Measurements from ENCODE around the gene SRCAP. TPM values are rescaled to one million over a fixed set of nuclear protein-coding genes. Genes with fewer than 3 reads are reported as not detected.
"Not testable (repeated sequence)": the region's sequence is repeated elsewhere in the genome, so short reads cannot be mapped to it uniquely, and the experiment has no call there.

The SRCAP gene
- total RNA-seq, 1 experiment from 2014 or later: 7.4 TPM

GRCh38 chr16:30669903-30670824 is 28.8 kb upstream of the SRCAP start:
- Histone ChIP-seq H3K4me3 (ENCODE audit: insufficient read depth, low read depth, low read length) (no peak overlapping the region), H3K36me3 (replicated peaks; ENCODE audit: control insufficient read depth, insufficient read depth, low read length) (no peaks in the 10 kb centered on the region), H3K27me3 (ENCODE audit: control insufficient read depth, insufficient read depth, low read length) (peaks cover 82% of the 10 kb centered on the region)
- peak; percentile 56 for DNase-seq

DNA sequence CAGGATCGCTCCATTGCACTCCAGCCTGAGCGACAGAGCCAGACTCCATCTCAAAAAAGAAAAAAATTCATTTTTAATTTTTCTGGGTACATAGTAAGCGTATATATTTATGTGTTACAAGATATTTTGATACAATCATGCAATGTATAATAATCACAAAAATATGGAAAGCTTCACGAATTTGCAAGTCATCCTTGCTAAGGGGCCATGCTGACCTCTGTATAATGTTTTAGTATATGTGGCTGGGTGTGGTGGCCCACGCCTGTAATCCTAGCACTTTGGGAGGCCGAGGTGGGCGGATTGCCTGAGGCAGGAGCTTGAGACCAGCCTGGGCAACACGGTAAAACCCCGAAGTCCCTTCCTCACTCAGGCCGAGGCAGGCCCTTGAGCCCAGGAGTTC is 23.8 kb upstream of the SRCAP start:
- Histone ChIP-seq H3K27me3 (ENCODE audit: control insufficient read depth, insufficient read depth, low read length) (peaks cover 85% of the 10 kb centered on the region), H3K36me3 (replicated peaks; ENCODE audit: control insufficient read depth, insufficient read depth, low read length) (no peaks in the 10 kb centered on the region)

GRCh38 chr16:30677931-30678585 is 20.9 kb upstream of the SRCAP start:
- Histone ChIP-seq H3K4me3 (ENCODE audit: insufficient read depth, low read depth, low read length) (no peak overlapping the region), H3K27me3 (ENCODE audit: control insufficient read depth, insufficient read depth, low read length) (peaks cover 84% of the 10 kb centered on the region), H3K36me3 (replicated peaks; ENCODE audit: control insufficient read depth, insufficient read depth, low read length) (no peaks in the 10 kb centered on the region)
- DNase-seq: peak; percentile 91

More for the DNA sequence above, 23.8 kb upstream of the SRCAP start:
- no peak overlapping the region for H3K4me3 ChIP-seq (ENCODE audit: insufficient read depth, low read depth, low read length)
- no peak for DNase-seq

DNA sequence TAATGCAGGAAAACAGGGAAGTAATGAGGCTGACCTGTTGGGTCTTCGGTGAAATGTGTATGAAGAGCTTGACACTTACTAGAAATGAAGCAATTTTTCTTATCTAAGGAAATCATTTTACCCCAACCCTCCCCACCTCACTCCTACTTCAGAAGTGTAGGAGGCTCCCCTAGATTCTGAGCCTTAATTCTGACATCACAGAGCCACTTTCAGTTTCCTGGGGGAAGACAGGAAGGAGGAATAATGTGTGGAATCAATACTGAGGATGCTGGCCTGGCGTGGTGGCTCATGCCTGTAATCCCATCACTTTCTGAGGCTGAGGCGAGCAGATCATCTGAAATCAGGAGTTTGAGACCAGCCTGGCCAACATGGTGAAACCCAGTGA is 20.4 kb upstream of the SRCAP start:
- Histone ChIP-seq H3K36me3 (replicated peaks; ENCODE audit: control insufficient read depth, insufficient read depth, low read length) (no peaks in the 10 kb centered on the region), H3K4me3 (ENCODE audit: insufficient read depth, low read depth, low read length) (no peak overlapping the region), H3K27me3 (ENCODE audit: control insufficient read depth, insufficient read depth, low read length) (peaks cover 82% of the 10 kb centered on the region)
- DNase-seq: no peak

DNA sequence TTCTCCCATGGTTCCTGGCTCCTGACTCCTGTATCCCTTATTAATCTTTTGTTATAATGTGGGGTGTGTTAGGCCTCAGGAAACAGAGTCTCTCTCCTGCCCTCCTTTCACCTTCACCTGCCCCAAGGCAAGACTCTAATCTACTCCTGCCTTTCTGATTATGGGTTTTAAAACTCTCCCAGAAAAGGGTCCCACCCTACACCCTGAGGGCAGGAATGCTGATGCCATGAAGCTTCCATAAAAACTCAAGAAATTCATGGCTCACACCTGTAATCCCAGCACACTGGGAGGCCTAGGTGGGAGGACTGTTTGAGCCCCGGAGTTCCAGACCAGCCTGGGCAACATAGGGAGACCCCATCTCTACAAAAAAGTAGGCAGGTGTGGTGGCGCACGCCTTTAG is 18.6 kb upstream of the SRCAP start:
- no peaks in the 10 kb centered on the region for H3K36me3 ChIP-seq (replicated peaks; ENCODE audit: control insufficient read depth, insufficient read depth, low read length)
- no peak for DNase-seq
- H3K4me3 ChIP-seq (ENCODE audit: insufficient read depth, low read depth, low read length): no peak overlapping the region
- peaks cover 83% of the 10 kb centered on the region for H3K27me3 ChIP-seq (ENCODE audit: control insufficient read depth, insufficient read depth, low read length)

DNA sequence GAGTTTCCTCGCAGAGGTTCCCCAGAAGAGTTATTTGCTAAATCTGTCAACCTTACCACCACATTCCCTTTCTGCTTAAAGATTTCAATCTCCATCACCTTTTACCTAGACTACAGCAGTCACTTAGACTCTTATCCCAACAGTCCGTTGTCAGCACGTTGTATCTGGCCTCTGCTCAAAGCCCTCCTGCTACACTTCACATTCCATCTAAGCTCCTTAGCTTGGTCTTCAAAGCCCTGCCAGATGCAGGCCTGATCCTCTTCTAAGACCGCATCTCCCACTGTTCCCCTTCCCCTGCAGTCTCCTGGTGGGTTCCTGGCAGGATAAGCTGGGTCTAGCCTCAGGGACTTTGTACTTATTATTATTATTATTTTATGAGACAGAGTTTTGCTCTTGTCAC is 10.3 kb upstream of the SRCAP start:
- no peak for DNase-seq
- Histone ChIP-seq H3K4me3 (ENCODE audit: insufficient read depth, low read depth, low read length) (no peak overlapping the region), H3K36me3 (replicated peaks; ENCODE audit: control insufficient read depth, insufficient read depth, low read length) (no peaks in the 10 kb centered on the region), H3K27me3 (ENCODE audit: control insufficient read depth, insufficient read depth, low read length) (peaks cover 97% of the 10 kb centered on the region)

DNA sequence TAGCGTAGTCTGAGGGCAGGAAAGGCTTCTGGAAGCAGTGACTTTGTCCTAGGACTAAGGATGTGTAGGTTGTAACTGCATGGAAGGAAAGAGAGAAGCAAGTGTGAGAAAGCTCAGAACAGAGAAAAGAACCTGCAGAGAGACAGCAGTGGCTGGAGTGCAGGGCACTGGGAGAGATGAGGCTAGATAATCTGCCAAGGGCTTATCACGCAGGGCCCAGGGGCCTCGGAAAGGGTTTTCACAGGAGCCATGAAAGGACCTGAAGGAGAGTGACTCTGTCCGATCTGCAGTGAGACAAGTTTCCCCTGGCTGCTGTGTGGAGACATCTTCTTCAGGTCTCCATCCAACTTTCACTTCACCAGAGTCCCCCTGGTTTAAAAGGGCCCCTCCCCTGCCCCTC is 7.1 kb upstream of the SRCAP start:
- peaks cover 91% of the 10 kb centered on the region for H3K27me3 ChIP-seq (ENCODE audit: control insufficient read depth, insufficient read depth, low read length)
- DNase-seq: peak; percentile 18
- H3K4me3 ChIP-seq (ENCODE audit: insufficient read depth, low read depth, low read length): no peak overlapping the region
- H3K36me3 ChIP-seq (replicated peaks; ENCODE audit: control insufficient read depth, insufficient read depth, low read length): no peaks in the 10 kb centered on the region

DNA sequence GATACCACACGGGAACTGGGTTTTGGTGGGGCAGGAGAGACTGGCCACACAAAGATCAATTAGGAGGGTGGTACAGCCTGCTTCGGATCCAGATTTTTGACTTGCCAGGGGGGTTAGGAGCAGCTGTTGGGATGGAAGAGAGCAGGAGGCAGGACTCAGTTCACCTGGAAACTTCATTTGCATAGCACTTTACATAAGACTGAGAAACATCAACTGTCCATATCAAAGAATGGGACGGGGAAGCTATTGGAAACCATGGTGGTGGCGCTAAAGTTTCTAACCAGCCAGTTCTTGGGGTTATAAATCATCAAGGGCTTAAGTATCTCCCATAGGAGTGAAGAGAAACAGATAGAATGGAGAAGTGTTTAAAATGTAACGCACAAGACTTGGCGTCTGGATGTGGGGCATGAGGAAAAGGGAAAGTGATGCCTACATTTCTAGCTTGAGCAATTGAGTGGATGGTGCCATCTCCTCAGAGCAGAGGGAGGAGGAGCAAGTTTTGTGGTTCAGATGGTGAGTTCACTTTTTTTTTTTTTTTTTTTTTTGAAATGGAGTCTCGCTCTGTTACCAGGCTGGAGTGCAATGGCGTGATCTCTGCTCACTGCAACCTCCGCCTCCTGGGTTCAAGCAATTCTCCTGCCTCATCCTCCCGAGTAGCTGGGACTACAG is 6.4 kb upstream of the SRCAP start:
- DNase-seq: peak; percentile 74
- Histone ChIP-seq H3K27me3 (ENCODE audit: control insufficient read depth, insufficient read depth, low read length) (peaks cover 90% of the 10 kb centered on the region), H3K36me3 (replicated peaks; ENCODE audit: control insufficient read depth, insufficient read depth, low read length) (no peaks in the 10 kb centered on the region), H3K4me3 (ENCODE audit: insufficient read depth, low read depth, low read length) (no peak overlapping the region)

DNA sequence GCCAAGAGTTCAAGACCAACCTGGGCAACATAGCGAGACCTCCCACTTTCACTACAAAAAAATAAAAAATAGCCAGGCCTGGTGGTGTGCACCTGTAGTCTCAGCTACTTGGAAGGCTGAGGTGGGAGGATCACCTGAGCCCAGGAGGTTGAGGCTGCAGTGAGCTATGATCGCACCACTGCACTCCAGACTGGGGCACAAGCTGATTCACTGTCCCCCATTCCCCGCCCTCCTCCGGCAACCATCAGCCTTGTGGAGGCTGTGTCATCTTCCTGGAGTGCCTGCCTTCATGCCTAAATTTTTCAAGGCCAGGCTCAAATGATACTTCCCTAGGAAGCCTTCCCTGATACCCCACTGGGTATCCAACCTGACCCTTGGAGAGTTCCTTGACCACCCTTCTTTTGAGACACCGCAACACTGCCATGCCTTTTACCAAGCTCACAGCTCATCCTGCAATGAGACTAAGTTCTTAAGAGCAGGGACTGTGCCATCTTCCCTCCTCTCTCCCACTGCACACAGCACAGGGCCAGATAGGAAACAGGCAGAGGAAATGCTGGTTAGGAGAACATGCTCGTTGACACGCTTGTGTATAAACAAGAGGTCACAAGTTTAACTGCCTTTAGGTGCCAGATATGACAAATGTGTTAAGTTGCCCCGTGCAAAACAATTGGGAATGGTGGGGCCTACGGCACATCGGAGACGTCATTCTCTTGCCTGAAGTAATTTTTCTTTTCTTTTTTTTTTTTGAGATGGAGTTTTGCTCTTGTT is 3.9 kb upstream of the SRCAP start:
- peaks cover 2% of the 10 kb centered on the region; the same call in 1 of the 2 replicates for H3K36me3 ChIP-seq (replicated peaks; ENCODE audit: control insufficient read depth, insufficient read depth, low read length)
- DNase-seq: no peak
- peaks cover 68% of the 10 kb centered on the region for H3K27me3 ChIP-seq (ENCODE audit: control insufficient read depth, insufficient read depth, low read length)
- H3K4me3 ChIP-seq (ENCODE audit: insufficient read depth, low read depth, low read length): no peak overlapping the region

- not testable (repeated sequence) for H3K36me3 ChIP-seq (replicated peaks; ENCODE audit: control insufficient read depth, insufficient read depth, low read length); DNase-seq; H3K4me3 ChIP-seq (ENCODE audit: insufficient read depth, low read depth, low read length)
- peaks cover 52% of the 10 kb centered on the region for H3K27me3 ChIP-seq (ENCODE audit: control insufficient read depth, insufficient read depth, low read length)
These were observed 2.3 kb upstream of the SRCAP start for GRCh38 chr16:30696646-30697045.

DNA sequence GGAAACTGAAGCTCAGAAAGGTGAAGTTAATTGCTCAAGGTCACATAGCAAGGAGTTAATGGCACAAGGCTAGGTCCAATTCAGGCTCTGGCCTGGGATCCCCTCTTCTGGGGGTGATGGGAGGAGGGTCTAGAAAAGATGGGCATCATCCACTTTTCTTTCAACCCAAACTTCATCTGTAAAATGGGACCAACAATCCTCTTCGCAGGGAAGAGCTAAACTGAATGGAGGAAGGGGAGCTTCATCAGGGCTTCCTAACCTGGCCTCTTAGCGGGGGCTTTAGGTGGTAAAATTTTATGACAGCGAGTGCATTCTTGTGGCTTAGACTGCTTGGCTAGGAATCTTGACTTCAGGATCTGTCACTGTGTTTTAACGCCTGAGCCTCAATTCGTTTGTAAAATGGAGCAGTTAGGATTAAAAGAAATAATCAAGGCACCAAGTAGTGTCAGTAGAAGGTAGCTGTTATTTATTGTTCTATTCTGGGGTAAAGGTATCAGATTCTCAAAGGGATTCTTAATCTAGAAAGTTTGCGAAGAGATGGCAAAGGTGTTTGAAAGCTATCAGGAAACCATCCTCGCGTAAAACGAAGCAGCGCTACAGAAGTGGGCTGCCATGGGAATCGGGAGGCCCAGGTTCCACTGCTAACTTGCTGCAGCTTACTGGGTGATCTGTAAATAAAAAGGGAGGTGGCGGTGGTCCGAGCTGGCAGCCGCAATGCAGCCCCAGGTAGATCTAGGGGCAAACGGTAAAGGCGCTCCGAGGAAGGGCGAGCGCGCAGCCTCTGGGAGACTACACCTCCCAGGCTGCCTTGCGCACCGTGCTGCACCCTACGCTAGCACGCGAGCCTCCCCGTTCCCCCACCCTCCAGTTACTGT is 1.5 kb upstream of the SRCAP start:
- H3K36me3 ChIP-seq (replicated peaks; ENCODE audit: control insufficient read depth, insufficient read depth, low read length): peaks cover 10% of the 10 kb centered on the region
- peaks cover 44% of the 10 kb centered on the region for H3K27me3 ChIP-seq (ENCODE audit: control insufficient read depth, insufficient read depth, low read length)
- H3K4me3 ChIP-seq (ENCODE audit: insufficient read depth, low read depth, low read length): peak overlapping the region; percentile 98
- peak; percentile 96 for DNase-seq

- DNase-seq: peak; percentile 100
- Histone ChIP-seq H3K4me3 (ENCODE audit: insufficient read depth, low read depth, low read length) (peak overlapping the region; percentile 98), H3K27me3 (ENCODE audit: control insufficient read depth, insufficient read depth, low read length) (peaks cover 36% of the 10 kb centered on the region), H3K36me3 (replicated peaks; ENCODE audit: control insufficient read depth, insufficient read depth, low read length) (peaks cover 11% of the 10 kb centered on the region)
These were observed 694 bp upstream of the SRCAP start for GRCh38 chr16:30698139-30698815.

GRCh38 chr16:30699615-30700099 is 686 bp downstream of the SRCAP start:
- peak; percentile 35 for DNase-seq
- peaks cover 17% of the 10 kb centered on the region for H3K36me3 ChIP-seq (replicated peaks; ENCODE audit: control insufficient read depth, insufficient read depth, low read length)
- peaks cover 25% of the 10 kb centered on the region for H3K27me3 ChIP-seq (ENCODE audit: control insufficient read depth, insufficient read depth, low read length)
- peak overlapping the region; percentile 98 for H3K4me3 ChIP-seq (ENCODE audit: insufficient read depth, low read depth, low read length)

Measured in H7 (cell line).